Vagina (tissue), 2 donors: ENCODE data around the gene SPOCK3.
"Not testable (repeated sequence)": the region's sequence is repeated elsewhere in the genome, so short reads cannot be mapped to it uniquely, and the experiment has no call there.

Experiments used
- CTCF ChIP-seq, 3 experiments: fragments of 450-650 bp in 2 of 3; fragments of 200-600 bp in 1 of 3; sonication (generic) in 1 of 3; IDR thresholded peaks; one replicate each; pipeline ENCODE4 v1.5.1; 2017 to 2019; ENCODE audit warnings: antibody characterized with exemption in 3 of 3, mild to moderate bottlenecking in 2 of 3, moderate library complexity in 2 of 3
- POLR2A ChIP-seq, 2 donors: fragments of 450-650 bp; IDR thresholded peaks; one replicate each; pipeline ENCODE4 v1.6.1; 2017; ENCODE audit warnings: antibody characterized with exemption in 2 of 2, mild to moderate bottlenecking in 2 of 2, moderate library complexity in 2 of 2
- POLR2AphosphoS5 ChIP-seq, 2 donors: sonication (generic); formaldehyde crosslinking; IDR thresholded peaks; one replicate each; pipeline ENCODE4 v1.9.0; 2017; ENCODE audit warnings: antibody characterized with exemption in 2 of 2, mild to moderate bottlenecking in 2 of 2, low read depth in 1 of 2; ENCODE audit not compliant: insufficient read depth in 1 of 2

- TF ChIP-seq POLR2A (IDR thresholded peaks at IDR 0.05); CTCF (IDR thresholded peaks at IDR 0.05); POLR2AphosphoS5 (IDR thresholded peaks at IDR 0.05; ENCODE audit: insufficient read depth in 1 of 2, low read depth in 1 of 2): not testable (repeated sequence)
These were observed 266.1 kb downstream of the SPOCK3 start for GRCh38 chr4:166968219-166968618.
